GM19238 (cell line): ENCODE results near the gene POP5.
"Not testable (repeated sequence)": the region's sequence is repeated elsewhere in the genome, so short reads cannot be mapped to it uniquely, and the experiment has no call there.

Experiments
- DNase-seq: peaks from one replicate; pipeline ENCODE4 v3.0.0; 2011; ENCODE audit warnings: low spot score; ENCODE audit not compliant: insufficient read length

Gene POP5

GRCh38 chr12:120538281-120539156 is 42.7 kb downstream of the POP5 start:
- DNase-seq: no peak

- no peak for DNase-seq
These were observed 43.4 kb downstream of the POP5 start for GRCh38 chr12:120537856-120538220.

- DNase-seq: no peak
These were observed 45.0 kb downstream of the POP5 start for GRCh38 chr12:120536064-120536791.

- DNase-seq: peak; percentile 53
These were observed 46.2 kb downstream of the POP5 start for GRCh38 chr12:120534703-120535655.

- peak; percentile 73 for DNase-seq
These were observed 46.9 kb downstream of the POP5 start, which contains the start of gene RNF10 for GRCh38 chr12:120534203-120534702. RNF10 (plus strand) TSS chr12:120534356; CDS start chr12:120534812, 456 bp downstream.

- no peak for DNase-seq
These were observed 48.4 kb downstream of the POP5 start for GRCh38 chr12:120532701-120533238.

GRCh38 chr12:120530418-120530761 is 50.8 kb downstream of the POP5 start:
- DNase-seq: not testable (repeated sequence)

- no peak for DNase-seq
These were observed 51.4 kb downstream of the POP5 start for GRCh38 chr12:120529641-120530417.

- DNase-seq: peak; percentile 75
These were observed 52.2 kb downstream of the POP5 start, which contains the start of gene COQ5 for GRCh38 chr12:120528861-120529525. COQ5 (minus strand) TSS chr12:120529158; CDS start chr12:120529141, 17 bp downstream.
